ENCODE results near the gene PTRH1.

PTRH1 gene

GRCh38 chr9:127712371-127712770 lies 3.1 kb downstream of the PTRH1 start:
- DNase-seq (ENCODE audit: low read depth) = no peak
- H3K4me3 ChIP-seq (ENCODE audit: low read depth, low read length) = no peak overlapping the region
- TF ChIP-seq, protein P1, sequence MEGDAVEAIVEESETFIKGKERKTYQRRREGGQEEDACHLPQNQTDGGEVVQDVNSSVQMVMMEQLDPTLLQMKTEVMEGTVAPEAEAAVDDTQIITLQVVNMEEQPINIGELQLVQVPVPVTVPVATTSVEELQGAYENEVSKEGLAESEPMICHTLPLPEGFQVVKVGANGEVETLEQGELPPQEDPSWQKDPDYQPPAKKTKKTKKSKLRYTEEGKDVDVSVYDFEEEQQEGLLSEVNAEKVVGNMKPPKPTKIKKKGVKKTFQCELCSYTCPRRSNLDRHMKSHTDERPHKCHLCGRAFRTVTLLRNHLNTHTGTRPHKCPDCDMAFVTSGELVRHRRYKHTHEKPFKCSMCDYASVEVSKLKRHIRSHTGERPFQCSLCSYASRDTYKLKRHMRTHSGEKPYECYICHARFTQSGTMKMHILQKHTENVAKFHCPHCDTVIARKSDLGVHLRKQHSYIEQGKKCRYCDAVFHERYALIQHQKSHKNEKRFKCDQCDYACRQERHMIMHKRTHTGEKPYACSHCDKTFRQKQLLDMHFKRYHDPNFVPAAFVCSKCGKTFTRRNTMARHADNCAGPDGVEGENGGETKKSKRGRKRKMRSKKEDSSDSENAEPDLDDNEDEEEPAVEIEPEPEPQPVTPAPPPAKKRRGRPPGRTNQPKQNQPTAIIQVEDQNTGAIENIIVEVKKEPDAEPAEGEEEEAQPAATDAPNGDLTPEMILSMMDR (IDR thresholded peaks at IDR 0.05; ENCODE audit: insufficient read depth, low read depth, low read length, missing control alignments) = no peak

DNA sequence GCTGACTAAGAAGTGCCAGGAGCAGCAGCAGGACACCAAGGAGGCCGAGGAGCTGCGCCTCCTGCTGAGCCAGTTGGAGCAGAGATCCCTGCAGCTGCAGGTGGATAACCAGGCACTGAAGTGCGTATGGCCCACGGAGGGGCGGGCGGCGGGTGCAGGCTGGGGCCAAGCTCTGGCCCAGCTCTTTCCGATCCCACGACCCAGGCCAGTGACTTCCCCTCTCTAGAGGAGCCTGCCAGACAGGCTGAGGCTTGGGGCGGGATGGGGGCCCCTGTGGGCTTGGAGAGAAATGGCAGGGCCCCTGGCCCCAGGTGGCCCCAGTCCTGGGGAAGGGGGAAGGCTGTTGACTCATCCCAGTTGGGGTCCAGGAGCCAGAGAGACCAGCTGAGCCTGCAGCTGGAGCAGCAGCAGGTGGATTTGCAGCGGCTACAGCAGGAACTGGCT lies 3.6 kb downstream of the PTRH1 start:
- TF ChIP-seq, protein P1 (IDR thresholded peaks at IDR 0.05; ENCODE audit: insufficient read depth, low read depth, low read length, missing control alignments) = no peak
- H3K4me3 ChIP-seq (ENCODE audit: low read depth, low read length) = no peak overlapping the region
- no peak for DNase-seq (ENCODE audit: low read depth)

DNA sequence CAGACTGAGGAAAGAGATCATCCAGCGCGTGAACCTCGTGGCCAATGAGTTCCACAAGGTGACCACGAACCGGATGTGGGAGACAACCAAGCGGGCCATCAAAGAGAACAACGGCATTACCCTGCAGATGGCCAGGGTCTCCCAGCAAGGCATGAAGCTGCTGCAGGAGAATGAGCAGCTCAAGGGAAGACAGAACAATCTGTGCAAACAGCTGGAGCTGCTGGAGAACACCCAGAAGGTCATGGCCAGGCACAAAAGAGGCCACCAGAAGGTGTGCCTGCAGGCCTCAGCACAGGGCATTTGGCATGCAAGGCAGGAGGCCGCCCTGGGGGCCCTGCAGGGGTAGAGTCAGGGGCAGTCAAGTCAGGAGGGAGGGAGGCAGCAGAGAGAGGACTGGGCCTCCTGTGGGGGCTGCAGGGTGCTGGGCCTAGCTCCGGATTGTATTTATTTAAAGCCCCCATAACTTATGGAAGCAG lies 4.2 kb downstream of the PTRH1 start:
- H3K4me3 ChIP-seq (ENCODE audit: low read depth, low read length) = no peak overlapping the region
- TF ChIP-seq, protein P1 (IDR thresholded peaks at IDR 0.05; ENCODE audit: insufficient read depth, low read depth, low read length, missing control alignments) = no peak
- DNase-seq (ENCODE audit: low read depth) = peak; percentile 27

DNA sequence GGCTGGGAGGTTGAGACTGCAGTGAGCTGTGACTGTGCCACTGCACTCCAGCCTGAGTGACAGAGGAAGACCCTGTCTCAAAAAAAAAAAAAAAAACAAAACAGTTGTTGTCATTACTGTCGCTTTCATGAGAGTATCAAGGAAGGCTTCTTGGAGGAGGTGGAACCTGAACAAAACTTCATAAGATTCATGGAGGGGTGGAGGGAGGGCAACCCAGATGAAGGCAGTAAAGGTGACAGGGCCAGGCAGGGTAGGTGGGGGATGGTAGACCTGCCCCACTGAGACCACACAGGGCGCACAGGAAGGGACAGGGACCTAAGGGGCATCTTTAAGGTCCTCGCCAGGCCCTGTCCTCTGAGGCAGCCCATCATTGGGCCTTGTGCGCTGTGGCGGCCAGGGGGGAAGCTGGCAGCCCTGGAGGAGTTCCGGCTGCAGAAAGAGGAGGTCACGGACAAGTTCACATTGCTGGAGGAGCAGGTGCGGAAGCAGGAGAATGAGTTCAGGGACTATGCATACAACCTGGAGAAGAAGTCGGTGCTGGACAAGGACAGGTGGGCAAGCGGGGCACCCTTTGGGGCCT lies 5.2 kb downstream of the PTRH1 start:
- TF ChIP-seq, protein P1 (IDR thresholded peaks at IDR 0.05; ENCODE audit: insufficient read depth, low read depth, low read length, missing control alignments) = no peak
- no peak overlapping the region for H3K4me3 ChIP-seq (ENCODE audit: low read depth, low read length)
- DNase-seq (ENCODE audit: low read depth) = no peak

GRCh38 chr9:127708952-127709587 lies 6.4 kb downstream of the PTRH1 start:
- H3K4me3 ChIP-seq (ENCODE audit: low read depth, low read length) = no peak overlapping the region
- no peak for DNase-seq (ENCODE audit: low read depth)
- TF ChIP-seq, protein P1 (IDR thresholded peaks at IDR 0.05; ENCODE audit: insufficient read depth, low read depth, low read length, missing control alignments) = no peak

GRCh38 chr9:127707766-127708165 lies 7.7 kb downstream of the PTRH1 start:
- no peak overlapping the region for H3K4me3 ChIP-seq (ENCODE audit: low read depth, low read length)
- DNase-seq (ENCODE audit: low read depth) = peak; percentile 40

More at GRCh38 chr9:127707766-127708165, 7.7 kb downstream of the PTRH1 start:
- TF ChIP-seq, protein P1 (IDR thresholded peaks at IDR 0.05; ENCODE audit: insufficient read depth, low read depth, low read length, missing control alignments) = peak; percentile 20

All from GM12865 (cell line).